A549 treated with Hydrocortisone at 1 μM for 4 hours (cell line): Measurements from ENCODE around the gene AKAIN1. TPM values are rescaled to one million over a fixed set of nuclear protein-coding genes. Genes with fewer than 3 reads are reported as not detected.

Source experiments
- total RNA-seq: library from RNA; stranded (reverse); fragments of 200-300 nt; extraction: Qiagen RNA extraction; gene quantifications from 5 replicates; pipeline ENCODE4 v1.2.3, GENCODE V29; 2022

AKAIN1 gene
- total RNA-seq = not detected in 5 replicates

GRCh38 chr18:5197032-5197434, at the start of gene AKAIN1:
Gene AKAIN1 (minus strand): TSS chr18:5197257. CDS start chr18:5197053, 204 bp downstream.

Other genes with a start within 250 kb of the AKAIN1 start
- 6.1 to 8.2 TPM (median 6.5 TPM) in 5 replicates for gene ZBTB14, start 98.5 kb upstream of the AKAIN1 start, total RNA-seq